ENCODE measurements around the gene ADRA1B.

Gene ADRA1B

DNA sequence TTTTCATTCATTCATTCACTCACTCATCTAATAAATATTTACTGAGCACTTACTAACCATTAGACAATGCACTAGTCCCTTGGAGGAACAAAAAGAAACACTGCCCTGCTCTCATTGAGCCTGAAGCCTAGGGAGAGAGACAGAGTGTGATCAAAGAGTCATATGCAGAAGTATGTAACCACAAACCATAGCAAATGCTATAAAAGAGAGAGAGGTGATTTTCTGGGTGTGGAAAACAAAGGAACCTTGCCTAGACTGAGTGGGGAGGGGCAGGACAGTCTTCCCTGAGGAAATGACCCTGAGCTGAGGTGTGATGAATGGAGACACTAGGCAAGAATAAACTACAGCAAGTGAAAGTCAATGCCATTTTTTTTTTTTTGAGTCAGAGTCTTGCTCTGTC is 10.8 kb upstream of the ADRA1B start:
- H3K9ac ChIP-seq (ENCODE audit: insufficient read length) = no peak overlapping the region
- no peak overlapping the region for H3K4me3 ChIP-seq
- H3K27ac ChIP-seq = no peak overlapping the region
- H3K36me3 ChIP-seq (ENCODE audit: insufficient read depth, low read length) = no peaks in the 10 kb centered on the region
- no peak for DNase-seq (ENCODE audit: low read depth, low spot score)
- no peaks in the 10 kb centered on the region for H3K9me3 ChIP-seq (ENCODE audit: low read depth, low read length)
- TF ChIP-seq POLR2AphosphoS5 (IDR thresholded peaks at IDR 0.05; ENCODE audit: borderline replicate concordance, low read depth, low read length) = no peak
- TF ChIP-seq EZH2 (IDR thresholded peaks at IDR 0.05) = no peak
- TF ChIP-seq FOXP2 (optimal IDR thresholded peaks at IDR 0.05; ENCODE audit: control extremely low read depth, extremely low read length, insufficient read depth) = no peak

DNA sequence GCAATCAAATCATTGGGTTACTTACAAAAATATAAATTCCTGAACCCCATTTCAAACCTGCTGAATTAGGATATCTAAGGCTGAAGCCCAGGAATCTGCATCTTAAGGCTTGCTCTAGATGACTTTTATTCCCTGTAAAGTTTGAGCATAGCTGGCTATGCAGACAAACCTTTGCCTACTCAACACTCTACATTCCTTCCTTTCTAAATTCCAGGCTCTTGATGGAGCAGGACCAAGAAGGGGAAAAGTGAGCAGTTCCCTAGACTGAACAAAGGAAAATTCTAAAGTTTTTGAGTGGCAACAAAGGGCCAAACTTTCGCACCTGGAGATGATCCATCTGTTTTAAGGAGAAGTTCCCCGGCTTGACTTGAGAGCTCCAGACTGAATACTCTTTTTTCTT is 9.8 kb upstream of the ADRA1B start:
- no peaks in the 10 kb centered on the region for H3K36me3 ChIP-seq (ENCODE audit: insufficient read depth, low read length)
- no peak overlapping the region for H3K9ac ChIP-seq (ENCODE audit: insufficient read length)
- no peak for TF ChIP-seq EZH2 (IDR thresholded peaks at IDR 0.05)
- TF ChIP-seq POLR2AphosphoS5 (IDR thresholded peaks at IDR 0.05; ENCODE audit: borderline replicate concordance, low read depth, low read length) = no peak
- TF ChIP-seq FOXP2 (optimal IDR thresholded peaks at IDR 0.05; ENCODE audit: control extremely low read depth, extremely low read length, insufficient read depth) = no peak
- no peaks in the 10 kb centered on the region for H3K9me3 ChIP-seq (ENCODE audit: low read depth, low read length)
- no peak for DNase-seq (ENCODE audit: low read depth, low spot score)
- no peak overlapping the region for H3K4me3 ChIP-seq
- H3K27ac ChIP-seq = no peak overlapping the region

DNA sequence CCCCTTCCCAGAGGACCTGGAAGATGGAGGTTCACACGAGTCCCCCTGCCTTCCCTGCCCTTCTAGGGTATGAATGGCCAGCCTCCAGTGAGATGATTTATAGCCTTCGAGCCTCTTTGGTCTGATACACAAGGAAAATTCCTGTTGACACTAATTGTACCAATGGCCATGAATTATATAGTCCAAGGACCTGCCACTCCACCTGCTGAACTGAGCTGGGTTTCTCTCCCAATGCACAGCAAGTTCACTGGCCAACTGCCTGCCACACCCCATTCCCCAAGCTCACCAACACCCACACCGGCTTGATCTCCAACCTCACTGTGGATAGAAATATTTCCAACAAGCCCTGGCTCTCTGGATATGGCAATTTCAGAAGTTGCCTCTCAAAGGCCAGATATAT is 9.3 kb upstream of the ADRA1B start:
- no peak for DNase-seq (ENCODE audit: low read depth, low spot score)
- Histone ChIP-seq H3K27ac (no peak overlapping the region), H3K4me3 (no peak overlapping the region), H3K9me3 (ENCODE audit: low read depth, low read length) (no peaks in the 10 kb centered on the region), H3K9ac (ENCODE audit: insufficient read length) (no peak overlapping the region), H3K36me3 (ENCODE audit: insufficient read depth, low read length) (no peaks in the 10 kb centered on the region)
- TF ChIP-seq FOXP2 (optimal IDR thresholded peaks at IDR 0.05; ENCODE audit: control extremely low read depth, extremely low read length, insufficient read depth) (no peak), EZH2 (IDR thresholded peaks at IDR 0.05) (no peak), POLR2AphosphoS5 (IDR thresholded peaks at IDR 0.05; ENCODE audit: borderline replicate concordance, low read depth, low read length) (no peak)

DNA sequence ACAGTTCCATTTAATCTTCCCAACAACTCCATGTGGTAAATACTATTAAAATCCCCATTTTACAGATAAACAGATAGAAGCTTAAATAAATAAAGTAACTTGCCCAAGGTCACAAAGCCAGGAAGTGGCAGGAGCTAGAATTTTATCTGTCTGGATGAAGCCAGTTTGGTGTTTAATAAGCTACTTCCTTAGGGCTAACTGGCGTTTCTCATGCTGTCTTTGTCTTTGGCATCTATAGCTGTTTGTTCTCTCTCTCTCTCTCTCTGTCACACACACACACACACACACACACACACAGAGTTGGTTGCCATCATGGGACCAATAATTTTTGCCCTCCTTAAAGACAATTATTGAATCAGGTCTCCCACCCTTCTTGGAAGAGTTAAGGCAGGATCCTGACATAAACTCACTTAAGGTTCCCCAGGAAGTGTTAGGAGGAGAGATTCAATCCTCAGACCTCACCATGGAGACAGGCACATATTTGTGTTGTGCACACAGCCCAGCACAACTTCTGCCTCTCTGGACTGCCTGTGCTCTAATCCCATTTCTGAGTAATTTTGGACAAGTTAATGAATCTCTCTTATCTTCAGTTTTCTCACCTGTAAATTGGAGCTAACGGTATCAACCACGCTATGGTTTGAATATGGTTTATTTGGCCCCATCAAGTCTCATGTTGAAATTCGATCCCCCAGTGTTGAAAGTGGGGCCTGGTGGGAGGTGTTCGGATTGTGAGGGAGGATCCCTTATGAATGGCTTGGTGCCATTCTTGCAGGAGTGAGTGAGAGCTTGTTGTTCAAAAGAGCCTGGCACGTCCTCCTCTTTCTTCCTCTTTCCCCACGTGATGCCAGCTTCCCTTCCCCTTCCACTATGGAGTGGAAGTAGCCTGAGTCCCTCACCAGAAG is 8.3 kb upstream of the ADRA1B start:
- H3K36me3 ChIP-seq (ENCODE audit: insufficient read depth, low read length) = no peaks in the 10 kb centered on the region
- H3K4me3 ChIP-seq = no peak overlapping the region
- H3K9me3 ChIP-seq (ENCODE audit: low read depth, low read length) = no peaks in the 10 kb centered on the region
- no peak overlapping the region for H3K27ac ChIP-seq
- DNase-seq (ENCODE audit: low read depth, low spot score) = no peak
- TF ChIP-seq POLR2AphosphoS5 (IDR thresholded peaks at IDR 0.05; ENCODE audit: borderline replicate concordance, low read depth, low read length) (no peak), FOXP2 (optimal IDR thresholded peaks at IDR 0.05; ENCODE audit: control extremely low read depth, extremely low read length, insufficient read depth) (no peak), EZH2 (IDR thresholded peaks at IDR 0.05) (no peak)
- H3K9ac ChIP-seq (ENCODE audit: insufficient read length) = no peak overlapping the region

DNA sequence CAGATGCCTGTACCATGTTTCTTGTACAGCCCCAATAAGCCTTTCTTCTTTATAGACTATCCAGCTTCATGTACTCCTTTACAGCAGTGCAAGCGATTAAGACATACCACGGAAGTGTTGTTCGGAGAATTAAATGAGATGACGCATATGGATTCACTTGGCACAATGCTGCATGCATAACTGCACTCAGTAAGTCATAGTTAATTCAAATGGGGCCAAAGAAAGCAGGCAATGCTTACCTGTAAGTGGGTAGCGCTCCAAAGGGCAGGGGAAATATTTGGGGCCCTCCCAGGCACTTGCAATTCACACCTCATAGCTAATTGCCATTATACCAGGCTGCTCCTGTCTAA is 7.7 kb upstream of the ADRA1B start:
- Histone ChIP-seq H3K4me3 (no peak overlapping the region), H3K9me3 (ENCODE audit: low read depth, low read length) (no peaks in the 10 kb centered on the region), H3K9ac (ENCODE audit: insufficient read length) (no peak overlapping the region), H3K36me3 (ENCODE audit: insufficient read depth, low read length) (no peaks in the 10 kb centered on the region), H3K27ac (no peak overlapping the region)
- TF ChIP-seq EZH2 (IDR thresholded peaks at IDR 0.05) = no peak
- TF ChIP-seq FOXP2 (optimal IDR thresholded peaks at IDR 0.05; ENCODE audit: control extremely low read depth, extremely low read length, insufficient read depth) = no peak
- TF ChIP-seq POLR2AphosphoS5 (IDR thresholded peaks at IDR 0.05; ENCODE audit: borderline replicate concordance, low read depth, low read length) = no peak
- no peak for DNase-seq (ENCODE audit: low read depth, low spot score)

DNA sequence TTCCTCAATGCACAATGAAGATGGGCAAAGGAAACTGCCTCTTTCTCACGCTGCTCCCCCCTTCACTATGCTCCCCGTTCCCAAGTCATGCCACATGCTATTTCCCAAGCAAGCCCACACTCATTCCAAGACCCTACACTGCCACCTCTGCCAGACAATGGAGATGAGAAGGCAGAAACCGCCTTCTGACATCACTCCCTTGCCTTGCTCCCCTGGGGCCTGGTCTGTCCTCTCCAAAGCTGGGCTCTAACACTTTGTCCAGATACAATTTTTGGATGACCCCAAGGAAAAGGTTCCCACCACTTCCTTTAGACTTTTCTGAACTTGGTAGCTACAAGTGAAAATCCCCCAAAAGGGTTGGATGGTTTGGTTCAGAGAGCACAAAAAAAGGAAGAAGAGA is 7.2 kb upstream of the ADRA1B start:
- Histone ChIP-seq H3K36me3 (ENCODE audit: insufficient read depth, low read length) (no peaks in the 10 kb centered on the region), H3K9ac (ENCODE audit: insufficient read length) (no peak overlapping the region), H3K4me3 (no peak overlapping the region)

DNA sequence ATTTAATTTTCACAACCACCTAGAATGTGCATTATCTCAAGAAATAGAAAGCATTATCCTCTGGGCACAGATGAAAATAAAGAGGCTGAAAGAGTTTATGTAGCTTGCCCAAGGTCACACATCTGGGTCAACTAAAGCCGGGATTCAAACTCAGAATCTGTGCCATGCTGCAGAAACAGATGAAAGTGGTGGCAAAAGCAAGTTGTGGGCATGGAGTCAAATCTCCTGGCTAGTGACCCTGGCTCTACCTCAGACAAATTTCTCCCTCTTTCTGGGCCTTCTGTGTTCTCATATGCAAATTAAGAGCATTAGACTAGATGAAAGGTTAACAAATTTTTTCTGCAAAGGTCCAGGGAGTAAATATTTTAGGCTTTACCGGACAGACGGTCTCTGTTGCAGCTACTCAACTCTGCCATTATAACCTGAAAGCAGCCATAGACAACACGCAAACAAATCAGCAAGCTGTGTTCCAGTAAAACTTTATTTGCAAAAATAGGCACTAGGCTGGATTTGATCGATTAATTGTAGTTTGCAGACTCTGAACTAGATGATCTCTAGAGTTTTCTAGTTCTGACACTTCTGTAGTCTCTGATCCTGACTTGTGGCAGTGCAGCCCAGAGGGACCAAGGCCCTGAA is 6.0 kb upstream of the ADRA1B start:
- Histone ChIP-seq H3K4me3 (no peak overlapping the region), H3K9ac (ENCODE audit: insufficient read length) (no peak overlapping the region), H3K27ac (no peak overlapping the region), H3K36me3 (ENCODE audit: insufficient read depth, low read length) (no peaks in the 10 kb centered on the region), H3K9me3 (ENCODE audit: low read depth, low read length) (no peaks in the 10 kb centered on the region)
- TF ChIP-seq EZH2 (IDR thresholded peaks at IDR 0.05) (no peak), FOXP2 (optimal IDR thresholded peaks at IDR 0.05; ENCODE audit: control extremely low read depth, extremely low read length, insufficient read depth) (no peak), POLR2AphosphoS5 (IDR thresholded peaks at IDR 0.05; ENCODE audit: borderline replicate concordance, low read depth, low read length) (no peak)
- no peak for DNase-seq (ENCODE audit: low read depth, low spot score)

More for the DNA sequence above, 7.2 kb upstream of the ADRA1B start:
- DNase-seq (ENCODE audit: low read depth, low spot score) = no peak
- H3K27ac ChIP-seq = no peak overlapping the region
- no peaks in the 10 kb centered on the region for H3K9me3 ChIP-seq (ENCODE audit: low read depth, low read length)
- TF ChIP-seq FOXP2 (optimal IDR thresholded peaks at IDR 0.05; ENCODE audit: control extremely low read depth, extremely low read length, insufficient read depth) (no peak), POLR2AphosphoS5 (IDR thresholded peaks at IDR 0.05; ENCODE audit: borderline replicate concordance, low read depth, low read length) (no peak), EZH2 (IDR thresholded peaks at IDR 0.05) (no peak)

DNA sequence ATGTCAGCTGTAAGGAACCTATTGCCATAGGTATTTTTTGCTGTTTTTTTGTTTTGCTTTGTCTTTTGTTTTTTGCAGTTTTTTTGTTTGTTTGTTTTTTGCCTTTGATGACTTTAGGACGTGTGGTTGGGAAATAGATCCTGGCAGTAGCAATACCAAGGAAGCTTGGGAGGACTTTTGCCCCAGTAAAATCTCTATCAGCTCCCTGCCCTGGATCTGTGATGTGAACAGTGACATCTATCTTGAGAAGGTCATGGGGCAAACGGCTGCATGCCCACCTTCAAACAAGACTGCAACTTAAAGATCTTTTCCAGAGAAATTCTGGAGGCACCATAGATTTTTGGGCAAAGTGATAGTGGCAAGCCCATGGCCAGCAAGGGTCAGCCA is 5.4 kb upstream of the ADRA1B start:
- no peak for TF ChIP-seq EZH2 (IDR thresholded peaks at IDR 0.05)
- no peak for TF ChIP-seq POLR2AphosphoS5 (IDR thresholded peaks at IDR 0.05; ENCODE audit: borderline replicate concordance, low read depth, low read length)
- H3K27ac ChIP-seq = no peak overlapping the region
- no peak overlapping the region for H3K9ac ChIP-seq (ENCODE audit: insufficient read length)
- no peaks in the 10 kb centered on the region for H3K9me3 ChIP-seq (ENCODE audit: low read depth, low read length)
- no peak for DNase-seq (ENCODE audit: low read depth, low spot score)
- no peaks in the 10 kb centered on the region for H3K36me3 ChIP-seq (ENCODE audit: insufficient read depth, low read length)
- no peak overlapping the region for H3K4me3 ChIP-seq
